ENCODE results near the gene DYNC1LI1.

- TF ChIP-seq CTCF (conservative IDR thresholded peaks at IDR 0.05; ENCODE audit: low read length) (no peak), EZH2phosphoT487 (IDR thresholded peaks at IDR 0.05; ENCODE audit: borderline replicate concordance, low read depth, low read length) (no peak)
Measured at GRCh38 chr3:32606277-32606676, 35.6 kb upstream of the DYNC1LI1 start.
